ENCODE data around the gene CSNK1E. TPM values are rescaled to one million over a fixed set of nuclear protein-coding genes. Genes with fewer than 3 reads are reported as not detected.

Gene CSNK1E
- total and polyA plus RNA-seq, 9 of the 15 experiments (the other 6 are each of a cell fraction or from before 2014, with no cell fraction given) = 2.7 to 70.0 (median 41.3) TPM

- FAIRE-seq (no peak), DNase-seq (ENCODE audit: extremely low read depth in 1 of 4, low spot score in 3 of 4) (no peak), ATAC-seq (no peak)
- H3K27ac ChIP-seq (ENCODE audit: extremely low read depth, low read depth, low read length) = no peak overlapping the region
- H3K27me3 ChIP-seq (ENCODE audit: control insufficient read depth in 2 of 2, insufficient read depth in 2 of 2, low read length in 2 of 2) = no peaks in the 10 kb centered on the region
- H2AFZ ChIP-seq (ENCODE audit: low read depth, low read length) = no peak overlapping the region
- H3K36me3 ChIP-seq (ENCODE audit: control insufficient read depth, insufficient read depth, low read length) = peaks cover 35% of the 10 kb centered on the region; the same call in 2 of the 3 replicates
- 0 out of 4 replicates have a peak overlapping the region, but pooled peaks of 1 of the 2 experiments have one; percentile 9 for H3K9ac ChIP-seq (ENCODE audit: insufficient read depth in 1 of 2, low read depth in 2 of 2, low read length in 2 of 2)
- WGBS (ENCODE audit: insufficient coverage, low coverage, missing lambda C conversion rate) = 58% methylated on average over 9 of the region's 22 CpGs
- intact Hi-C loops (cut with micrococcal nuclease) = no loop called here
- no peak overlapping the region for H3K4me2 ChIP-seq (ENCODE audit: insufficient read depth, low read length)
- no peaks in the 10 kb centered on the region for H3K9me3 ChIP-seq (replicated peaks; ENCODE audit: control insufficient read depth, insufficient read depth, low read depth, low read length)
- TSS peak; percentile 40 for BruUV-seq (replicated peaks)
- ChIA-PET CTCF (ENCODE audit: low intra/inter-chr PET ratio) (no interaction called here), POLR2A (no interaction called here)
- H3K4me3 ChIP-seq = no peak overlapping the region
- no peaks in the 10 kb centered on the region for H3K79me2 ChIP-seq (ENCODE audit: control insufficient read depth, insufficient read depth, low read length)
- H3K4me1 ChIP-seq (replicated peaks in 1 of 2; ENCODE audit: control insufficient read depth in 2 of 2, insufficient read depth in 2 of 2, low read length in 2 of 2) = peaks cover 0 to 7% of the 10 kb centered on the region in 2 experiments; a peak in 2 of 5 replicates
- in situ Hi-C loops (cut with MboI) = no loop called here
- TF ChIP-seq POLR2G (IDR thresholded peaks at IDR 0.05; ENCODE audit: low read depth, low read length) (0 out of 2 replicates have a peak, but pooled peaks have one; percentile 23), RBM22 (IDR thresholded peaks at IDR 0.05; ENCODE audit: low read depth, low read length, poor library complexity, severe bottlenecking) (peak; percentile 31)
- TF ChIP-seq, protein P1, sequence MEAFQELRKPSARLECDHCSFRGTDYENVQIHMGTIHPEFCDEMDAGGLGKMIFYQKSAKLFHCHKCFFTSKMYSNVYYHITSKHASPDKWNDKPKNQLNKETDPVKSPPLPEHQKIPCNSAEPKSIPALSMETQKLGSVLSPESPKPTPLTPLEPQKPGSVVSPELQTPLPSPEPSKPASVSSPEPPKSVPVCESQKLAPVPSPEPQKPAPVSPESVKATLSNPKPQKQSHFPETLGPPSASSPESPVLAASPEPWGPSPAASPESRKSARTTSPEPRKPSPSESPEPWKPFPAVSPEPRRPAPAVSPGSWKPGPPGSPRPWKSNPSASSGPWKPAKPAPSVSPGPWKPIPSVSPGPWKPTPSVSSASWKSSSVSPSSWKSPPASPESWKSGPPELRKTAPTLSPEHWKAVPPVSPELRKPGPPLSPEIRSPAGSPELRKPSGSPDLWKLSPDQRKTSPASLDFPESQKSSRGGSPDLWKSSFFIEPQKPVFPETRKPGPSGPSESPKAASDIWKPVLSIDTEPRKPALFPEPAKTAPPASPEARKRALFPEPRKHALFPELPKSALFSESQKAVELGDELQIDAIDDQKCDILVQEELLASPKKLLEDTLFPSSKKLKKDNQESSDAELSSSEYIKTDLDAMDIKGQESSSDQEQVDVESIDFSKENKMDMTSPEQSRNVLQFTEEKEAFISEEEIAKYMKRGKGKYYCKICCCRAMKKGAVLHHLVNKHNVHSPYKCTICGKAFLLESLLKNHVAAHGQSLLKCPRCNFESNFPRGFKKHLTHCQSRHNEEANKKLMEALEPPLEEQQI (IDR thresholded peaks at IDR 0.05) = no peak
- no peaks in the 10 kb centered on the region for H4K20me1 ChIP-seq (replicated peaks; ENCODE audit: control insufficient read depth, insufficient read depth, low read length)
- H3K9me1 ChIP-seq (ENCODE audit: control insufficient read depth, insufficient read depth, low read length) = no peaks in the 10 kb centered on the region
These were observed 25.9 kb downstream of the CSNK1E start for GRCh38 chr22:38291201-38291777.
